GM21576 (cell line): ENCODE measurements around the gene SPAG9.
A peak's percentile ranks its signal among the peaks of the same experiment; 100 is the strongest.
"Not testable (repeated sequence)": the region's sequence is repeated elsewhere in the genome, so short reads cannot be mapped to it uniquely, and the experiment has no call there.

ENCODE experiments used
- ATAC-seq: cut with Tn5 transposase; IDR thresholded peaks from one replicate; pipeline ENCODE4 v1.9.1; 2021; ENCODE audit warnings: mild to moderate bottlenecking, moderate library complexity; ENCODE audit not compliant: unreplicated experiment

The SPAG9 gene

GRCh38 chr17:51144266-51145022, 23.8 kb upstream of the SPAG9 start:
- ATAC-seq = no peak

- ATAC-seq = no peak
These were observed 21.9 kb upstream of the SPAG9 start for GRCh38 chr17:51142597-51142996.

- no peak for ATAC-seq
These were observed 15.3 kb upstream of the SPAG9 start for GRCh38 chr17:51135956-51136355.

- no peak for ATAC-seq
These were observed 12.7 kb upstream of the SPAG9 start for GRCh38 chr17:51133365-51133764.

- ATAC-seq = no peak
These were observed 12.3 kb upstream of the SPAG9 start for GRCh38 chr17:51132964-51133319.

- ATAC-seq = no peak
These were observed 7.4 kb upstream of the SPAG9 start for GRCh38 chr17:51128076-51128475.

GRCh38 chr17:51124640-51125503, 4.2 kb upstream of the SPAG9 start:
- no peak for ATAC-seq

GRCh38 chr17:51122473-51123115, 1.9 kb upstream of the SPAG9 start:
- not testable (repeated sequence) for ATAC-seq

- no peak for ATAC-seq
These were observed 1.2 kb upstream of the SPAG9 start for GRCh38 chr17:51121620-51122472.

- peak; percentile 23 for ATAC-seq
These were observed 320 bp downstream of the SPAG9 start for GRCh38 chr17:51120357-51120738.

GRCh38 chr17:51119415-51120356, 982 bp downstream of the SPAG9 start:
- ATAC-seq = peak; percentile 29

GRCh38 chr17:51118330-51119195, 2.1 kb downstream of the SPAG9 start:
- no peak for ATAC-seq

GRCh38 chr17:51115179-51115578, 5.5 kb downstream of the SPAG9 start:
- ATAC-seq = no peak

- not testable (repeated sequence) for ATAC-seq
These were observed 8.1 kb downstream of the SPAG9 start for GRCh38 chr17:51112303-51113222.

GRCh38 chr17:51107778-51108177, 12.9 kb downstream of the SPAG9 start:
- ATAC-seq = no peak

- no peak for ATAC-seq
These were observed 17.2 kb downstream of the SPAG9 start for GRCh38 chr17:51103451-51103850.

- no peak for ATAC-seq
These were observed 17.6 kb downstream of the SPAG9 start for GRCh38 chr17:51103050-51103449.
